ENCODE results near the gene LY6G6F. TPM values are rescaled to one million over a fixed set of nuclear protein-coding genes. Genes with fewer than 3 reads are reported as not detected.
A peak's percentile ranks its signal among the peaks of the same experiment; 100 is the strongest.

Gene LY6G6F
- polyA plus RNA-seq, 4 donors: 0.30 to 1.5 (median 0.52) TPM; not detected in 1

GRCh38 chr6:31737315-31737990, 30.8 kb downstream of the LY6G6F start:
- DNase-seq (ENCODE audit: low read depth in 4 of 4, low spot score in 3 of 4): peak in 1 of 4 donors; percentile 65

GRCh38 chr6:31737991-31738979, 31.6 kb downstream of the LY6G6F start:
- peak in 1 of 4 donors; percentile 72 for DNase-seq (ENCODE audit: low read depth in 4 of 4, low spot score in 3 of 4)

GRCh38 chr6:31739639-31740396, 33.2 kb downstream of the LY6G6F start, which contains the start of gene MSH5:
Gene MSH5 (plus strand): TSS chr6:31740005. CDS start chr6:31740467, 462 bp downstream.
- peak; percentile 98 to 99 (median 99) for DNase-seq (ENCODE audit: low read depth in 4 of 4, low spot score in 3 of 4)

DNA sequence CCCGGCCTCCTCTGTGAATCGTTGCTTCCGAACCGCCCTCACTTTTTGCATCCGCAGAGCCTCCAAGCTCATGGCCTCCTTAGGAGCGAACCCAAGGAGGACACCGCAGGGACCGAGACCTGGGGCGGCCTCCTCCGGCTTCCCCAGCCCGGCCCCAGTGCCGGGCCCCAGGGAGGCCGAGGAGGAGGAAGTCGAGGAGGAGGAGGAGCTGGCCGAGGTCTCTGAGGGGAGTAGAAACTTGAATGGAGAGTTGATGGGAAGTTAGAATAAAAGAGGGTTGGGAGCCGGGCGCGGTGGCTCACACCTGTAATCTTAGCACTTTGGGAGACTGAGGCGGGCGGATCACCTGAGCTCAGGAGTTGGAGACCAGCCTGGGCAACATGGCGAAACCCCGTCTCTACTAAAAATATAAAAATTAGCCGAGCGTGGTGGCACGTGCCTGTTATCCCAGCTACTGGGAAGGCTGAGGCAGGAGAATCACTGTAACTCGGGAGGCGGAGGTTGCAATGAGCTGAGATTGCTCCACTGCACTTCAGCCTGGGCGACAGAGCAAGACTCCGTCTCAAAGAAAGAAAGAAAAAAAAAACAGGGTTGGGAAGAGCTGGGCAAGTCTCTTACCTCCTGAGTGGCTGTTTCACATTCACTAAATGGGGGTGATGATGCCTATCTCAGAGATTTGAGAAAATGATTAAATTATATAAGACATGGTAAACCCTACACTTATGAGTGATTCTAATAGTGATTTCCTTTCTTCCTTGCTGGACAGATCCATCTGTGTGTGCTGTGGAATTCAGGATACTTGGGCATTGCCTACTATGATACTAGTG, 33.9 kb downstream of the LY6G6F start:
- DNase-seq (ENCODE audit: low read depth in 4 of 4, low spot score in 3 of 4): no peak

DNA sequence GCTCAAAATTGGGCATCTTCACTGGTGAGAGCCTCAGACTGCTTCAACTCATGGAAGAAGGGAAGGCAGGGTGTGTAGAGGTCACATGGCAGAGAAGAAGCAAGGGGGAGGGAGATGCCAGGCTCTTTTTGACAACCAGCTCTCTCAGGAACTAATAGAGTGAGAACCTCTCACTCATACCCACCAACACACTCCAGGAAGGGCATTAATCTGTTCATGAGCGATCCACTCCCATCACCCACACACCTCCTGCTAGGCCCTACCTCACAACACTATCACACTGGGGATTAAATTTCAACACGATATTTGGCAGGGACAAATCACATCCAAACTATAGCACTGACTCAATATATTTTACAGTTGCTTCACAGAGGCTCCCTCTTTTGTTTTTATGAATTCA, 35.1 kb downstream of the LY6G6F start:
- no peak for DNase-seq (ENCODE audit: low read depth in 4 of 4, low spot score in 3 of 4)

- DNase-seq (ENCODE audit: low read depth in 4 of 4, low spot score in 3 of 4): no peak
Observed at GRCh38 chr6:31742894-31743293, 36.2 kb downstream of the LY6G6F start.

- no peak for DNase-seq (ENCODE audit: low read depth in 4 of 4, low spot score in 3 of 4)
Observed at GRCh38 chr6:31744422-31744821, 37.8 kb downstream of the LY6G6F start.

DNA sequence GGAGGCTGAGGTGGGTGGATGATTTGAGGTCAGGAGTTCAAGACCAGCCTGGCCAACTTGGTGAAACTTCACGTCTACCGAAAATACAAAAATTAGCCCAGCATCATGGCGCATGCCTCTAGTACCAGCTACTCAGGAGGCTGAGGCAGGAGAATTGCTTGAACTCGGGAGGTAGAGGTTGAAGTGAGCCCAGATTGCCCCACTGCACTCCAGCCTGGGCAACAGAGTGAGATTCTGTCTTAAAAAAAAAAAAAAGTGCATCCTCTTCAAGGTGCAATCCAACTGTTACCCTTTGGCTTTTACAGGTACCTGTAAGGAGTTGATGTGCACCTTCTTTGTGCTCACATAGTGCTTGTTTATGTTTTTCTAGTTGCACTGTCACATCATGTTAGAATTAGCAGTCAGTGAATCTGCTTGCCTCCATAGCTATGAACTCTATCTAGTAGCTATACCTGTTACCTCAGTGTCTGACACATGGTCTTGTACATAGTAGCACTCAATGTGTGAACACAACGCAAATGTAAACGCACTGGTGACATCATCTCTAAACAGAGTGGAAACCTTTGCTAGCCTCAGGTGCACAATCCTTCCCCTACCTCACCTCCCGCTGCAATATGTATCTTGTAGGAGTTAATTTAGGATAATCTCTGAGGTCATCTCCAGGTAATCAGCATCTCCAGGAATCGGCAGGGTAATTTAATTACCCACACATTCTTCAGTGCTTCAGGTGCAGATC, 42.8 kb downstream of the LY6G6F start:
- no peak for DNase-seq (ENCODE audit: low read depth in 4 of 4, low spot score in 3 of 4)

DNA sequence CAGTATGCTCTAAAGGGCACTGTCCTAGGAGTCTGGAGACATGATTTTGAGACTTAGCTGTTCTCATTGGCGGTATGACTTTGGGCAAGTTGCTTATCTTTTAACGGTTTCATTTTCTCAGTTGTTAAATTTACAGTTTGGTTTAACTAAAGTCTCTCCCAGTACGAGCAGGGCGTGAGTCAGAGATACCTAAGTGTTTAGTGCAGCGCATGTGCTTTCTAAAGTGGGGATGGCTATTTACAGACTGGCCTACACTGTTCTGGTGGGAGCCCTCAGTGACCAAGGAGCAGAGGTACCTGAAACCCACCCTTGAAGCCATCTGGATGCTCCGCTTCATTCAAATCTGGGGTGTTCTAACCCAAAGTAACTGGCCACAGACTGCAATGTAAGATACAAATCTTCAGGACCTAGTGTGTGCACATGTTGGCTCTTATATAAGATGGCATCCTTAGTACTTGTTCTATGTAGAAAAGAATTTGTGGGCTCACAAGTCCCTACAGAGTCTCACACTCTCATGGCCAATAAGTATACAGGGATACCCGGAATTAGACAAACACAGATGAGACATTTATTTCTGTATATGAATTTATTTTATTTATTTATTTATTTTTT, 43.9 kb downstream of the LY6G6F start:
- DNase-seq (ENCODE audit: low read depth in 4 of 4, low spot score in 3 of 4): no peak

GRCh38 chr6:31752739-31753319, 46.2 kb downstream of the LY6G6F start:
- DNase-seq (ENCODE audit: low read depth in 4 of 4, low spot score in 3 of 4): no peak

DNA sequence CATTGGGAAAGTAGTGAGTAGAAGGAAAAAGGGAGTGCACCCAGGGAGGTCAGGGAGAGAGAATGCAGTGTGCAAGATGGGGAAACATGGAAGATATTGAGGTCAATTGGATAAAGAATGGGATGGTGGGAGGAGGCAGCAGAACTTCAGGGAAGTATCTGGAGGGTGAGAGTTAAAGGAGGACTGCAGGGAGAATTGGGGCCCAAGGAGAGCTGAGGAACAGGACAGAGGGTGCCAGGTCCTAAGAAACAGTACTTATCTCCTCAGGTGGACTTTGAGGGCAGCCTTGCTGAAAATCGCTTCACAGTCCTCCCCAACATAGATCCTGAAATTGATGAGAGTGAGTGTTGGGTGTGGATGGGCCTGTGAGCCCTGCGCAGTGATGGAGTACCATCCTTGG, 51.6 kb downstream of the LY6G6F start:
- DNase-seq (ENCODE audit: low read depth in 4 of 4, low spot score in 3 of 4): no peak

Other genes starting within 250 kb of the LY6G6F start
- 1 to 10 TPM in 3 of 4 donors, under 1 TPM in 1; 0.49 to 2.3 (median 1.0) TPM for gene MICB, start 208.7 kb upstream of the LY6G6F start, polyA plus RNA-seq (ENCODE audit: insufficient read length in 4 of 4)
- 10 to 100 TPM in 3 of 4 donors, under 1 TPM in 1; 0.27 to 18.6 (median 12.8) TPM for gene MCCD1, start 177.9 kb upstream of the LY6G6F start, polyA plus RNA-seq (ENCODE audit: insufficient read length in 4 of 4)
- 100 to 1,000 TPM; 448 to 682 (median 553) TPM for gene DDX39B, start 164.9 kb upstream of the LY6G6F start, polyA plus RNA-seq (ENCODE audit: insufficient read length in 4 of 4)
- gene ATP6V1G2, start 160.3 kb upstream of the LY6G6F start, polyA plus RNA-seq (ENCODE audit: insufficient read length in 4 of 4): 1 to 10 TPM; 4.8 to 9.4 (median 6.4) TPM
- gene NFKBIL1, start 159.3 kb upstream of the LY6G6F start, polyA plus RNA-seq (ENCODE audit: insufficient read length in 4 of 4): 10 to 100 TPM; 18.3 to 28.7 (median 19.7) TPM
- gene LTA, start 134.6 kb upstream of the LY6G6F start, polyA plus RNA-seq (ENCODE audit: insufficient read length in 4 of 4): under 1 TPM; 0.23 to 0.43 (median 0.36) TPM
- gene TNF, start 131.3 kb upstream of the LY6G6F start, polyA plus RNA-seq (ENCODE audit: insufficient read length in 4 of 4): 1 to 10 TPM in 1 of 4 donors, under 1 TPM in 2, not detected in 1; 0.23 to 2.5 (median 0.29) TPM
- 1 to 10 TPM in 3 of 4 donors, under 1 TPM in 1; 0.66 to 2.0 (median 1.6) TPM for gene LTB, start 124.4 kb upstream of the LY6G6F start, polyA plus RNA-seq (ENCODE audit: insufficient read length in 4 of 4)
- 10 to 100 TPM in 1 of 4 donors, 1 to 10 TPM in 3; 4.6 to 10.3 (median 4.9) TPM for gene LST1, start 120.6 kb upstream of the LY6G6F start, polyA plus RNA-seq (ENCODE audit: insufficient read length in 4 of 4)
- under 1 TPM in 2 of 4 donors, not detected in 2; 0.17 to 0.20 TPM for gene NCR3, start 113.9 kb upstream of the LY6G6F start, polyA plus RNA-seq (ENCODE audit: insufficient read length in 4 of 4)
- gene AIF1, start 91.6 kb upstream of the LY6G6F start, polyA plus RNA-seq (ENCODE audit: insufficient read length in 4 of 4): 10 to 100 TPM; 43.3 to 77.0 (median 73.6) TPM
- gene PRRC2A, start 86.2 kb upstream of the LY6G6F start, polyA plus RNA-seq (ENCODE audit: insufficient read length in 4 of 4): 100 to 1,000 TPM; 143 to 224 (median 174) TPM
- gene BAG6, start 54.2 kb upstream of the LY6G6F start, polyA plus RNA-seq (ENCODE audit: insufficient read length in 4 of 4): 100 to 1,000 TPM; 186 to 278 (median 241) TPM
- 100 to 1,000 TPM in 2 of 4 donors, 10 to 100 TPM in 2; 10.1 to 106 (median 83.8) TPM for gene APOM, start 51.0 kb upstream of the LY6G6F start, polyA plus RNA-seq (ENCODE audit: insufficient read length in 4 of 4)
- 10 to 100 TPM; 15.8 to 21.1 (median 19.0) TPM for gene C6orf47, start 46.1 kb upstream of the LY6G6F start, polyA plus RNA-seq (ENCODE audit: insufficient read length in 4 of 4)
- gene GPANK1, start 41.9 kb upstream of the LY6G6F start, polyA plus RNA-seq (ENCODE audit: insufficient read length in 4 of 4): 10 to 100 TPM; 16.8 to 28.9 (median 24.9) TPM
- 100 to 1,000 TPM; 184 to 243 (median 239) TPM for gene CSNK2B, start 40.8 kb upstream of the LY6G6F start, polyA plus RNA-seq (ENCODE audit: insufficient read length in 4 of 4)
- 10 to 100 TPM; 16.6 to 28.7 (median 20.9) TPM for gene LY6G5B, start 36.9 kb upstream of the LY6G6F start, polyA plus RNA-seq (ENCODE audit: insufficient read length in 4 of 4)
- gene LY6G5C, start 25.8 kb upstream of the LY6G6F start, polyA plus RNA-seq (ENCODE audit: insufficient read length in 4 of 4): 1 to 10 TPM; 1.6 to 5.9 (median 2.6) TPM
- gene ABHD16A, start 3.5 kb upstream of the LY6G6F start, polyA plus RNA-seq (ENCODE audit: insufficient read length in 4 of 4): 10 to 100 TPM; 50.1 to 67.5 (median 55.9) TPM
- not detected for gene LY6G6D, start 8.5 kb downstream of the LY6G6F start, polyA plus RNA-seq (ENCODE audit: insufficient read length in 4 of 4)
- gene LY6G6C, start 14.9 kb downstream of the LY6G6F start, polyA plus RNA-seq (ENCODE audit: insufficient read length in 4 of 4): under 1 TPM in 3 of 4 donors, not detected in 1; 0.45 to 0.74 (median 0.63) TPM
- 1 to 10 TPM; 1.1 to 2.9 (median 1.4) TPM for gene MPIG6B, start 16.5 kb downstream of the LY6G6F start, polyA plus RNA-seq (ENCODE audit: insufficient read length in 4 of 4)
- 100 to 1,000 TPM; 150 to 213 (median 182) TPM for gene DDAH2, start 22.4 kb downstream of the LY6G6F start, polyA plus RNA-seq (ENCODE audit: insufficient read length in 4 of 4)
- 100 to 1,000 TPM; 201 to 309 (median 278) TPM for gene CLIC1, start 29.7 kb downstream of the LY6G6F start, polyA plus RNA-seq (ENCODE audit: insufficient read length in 4 of 4)
- gene MSH5, start 33.1 kb downstream of the LY6G6F start, polyA plus RNA-seq (ENCODE audit: insufficient read length in 4 of 4): 10 to 100 TPM; 14.2 to 51.0 (median 25.2) TPM
- 10 to 100 TPM in 2 of 4 donors, 1 to 10 TPM in 2; 2.7 to 13.0 (median 7.9) TPM for gene SAPCD1, start 55.8 kb downstream of the LY6G6F start, polyA plus RNA-seq (ENCODE audit: insufficient read length in 4 of 4)
- gene VWA7, start 70.5 kb downstream of the LY6G6F start, polyA plus RNA-seq (ENCODE audit: insufficient read length in 4 of 4): 10 to 100 TPM in 1 of 4 donors, 1 to 10 TPM in 3; 1.5 to 11.1 (median 5.5) TPM
- gene VARS1, start 88.9 kb downstream of the LY6G6F start, polyA plus RNA-seq (ENCODE audit: insufficient read length in 4 of 4): 10 to 100 TPM; 42.7 to 67.9 (median 60.0) TPM
- gene LSM2, start 100.1 kb downstream of the LY6G6F start, polyA plus RNA-seq (ENCODE audit: insufficient read length in 4 of 4): 10 to 100 TPM; 71.4 to 84.9 (median 84.3) TPM
- 1 to 10 TPM; 3.1 to 4.4 (median 3.7) TPM for gene HSPA1L, start 108.4 kb downstream of the LY6G6F start, polyA plus RNA-seq (ENCODE audit: insufficient read length in 4 of 4)
- 100 to 1,000 TPM in 3 of 4 donors, 10 to 100 TPM in 1; 88.1 to 159 (median 116) TPM for gene HSPA1A, start 108.7 kb downstream of the LY6G6F start, polyA plus RNA-seq (ENCODE audit: insufficient read length in 4 of 4)
- 100 to 1,000 TPM; 111 to 507 (median 160) TPM for gene HSPA1B, start 120.9 kb downstream of the LY6G6F start, polyA plus RNA-seq (ENCODE audit: insufficient read length in 4 of 4)
- gene NEU1, start 156.0 kb downstream of the LY6G6F start, polyA plus RNA-seq (ENCODE audit: insufficient read length in 4 of 4): 10 to 100 TPM; 23.9 to 77.5 (median 69.9) TPM
- 10 to 100 TPM in 3 of 4 donors, 1 to 10 TPM in 1; 2.4 to 53.4 (median 41.4) TPM for gene SLC44A4, start 172.1 kb downstream of the LY6G6F start, polyA plus RNA-seq (ENCODE audit: insufficient read length in 4 of 4)
- gene EHMT2, start 190.8 kb downstream of the LY6G6F start, polyA plus RNA-seq (ENCODE audit: insufficient read length in 4 of 4): 10 to 100 TPM; 69.0 to 99.0 (median 77.6) TPM
- 10 to 100 TPM; 17.7 to 28.9 (median 22.0) TPM for gene ZBTB12, start 195.2 kb downstream of the LY6G6F start, polyA plus RNA-seq (ENCODE audit: insufficient read length in 4 of 4)
- 10 to 100 TPM in 1 of 4 donors, 1 to 10 TPM in 3; 3.1 to 12.4 (median 5.0) TPM for gene C2, start 220.9 kb downstream of the LY6G6F start, polyA plus RNA-seq (ENCODE audit: insufficient read length in 4 of 4)
- gene CFB, start 239.2 kb downstream of the LY6G6F start, polyA plus RNA-seq (ENCODE audit: insufficient read length in 4 of 4): 10 to 100 TPM in 1 of 4 donors, 1 to 10 TPM in 3; 4.6 to 13.0 (median 6.7) TPM